ENCODE results near the gene BSND.
A peak's percentile ranks its signal among the peaks of the same experiment; 100 is the strongest.

The BSND gene

DNA sequence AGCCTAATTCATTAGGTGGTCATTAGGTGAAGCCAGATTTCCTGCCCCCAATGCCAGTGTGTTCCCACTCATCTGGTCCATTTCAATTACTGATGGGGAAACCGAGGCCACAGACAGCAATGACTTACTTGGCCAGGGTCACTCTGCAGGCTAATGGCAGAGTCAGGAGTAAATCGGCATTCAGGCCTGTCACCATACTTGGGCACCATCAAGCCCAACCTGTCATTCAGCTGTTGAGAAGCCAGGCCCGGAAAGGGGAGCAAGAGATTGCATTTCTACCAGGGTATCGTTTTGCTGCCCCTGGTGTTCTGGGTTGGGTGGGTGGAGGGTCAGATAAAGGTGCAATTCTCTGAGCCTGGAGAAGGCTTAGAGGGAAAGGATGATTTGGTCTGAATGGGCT, 26.3 kb upstream of the BSND start:
- ChIA-PET POLR2A (interaction anchor here (0.6 kb wide), 1 partner anchor 35 kb away, joined by 3 read pairs; no protein-coding TSS in a partner anchor), CTCF (interaction anchor here (0.6 to 4.8 kb wide), 14 partner anchors 10 to 60 kb away, joined by 3 to 33 read pairs (median 7); no protein-coding TSS in a partner anchor)
- TF ChIP-seq, protein P1, sequence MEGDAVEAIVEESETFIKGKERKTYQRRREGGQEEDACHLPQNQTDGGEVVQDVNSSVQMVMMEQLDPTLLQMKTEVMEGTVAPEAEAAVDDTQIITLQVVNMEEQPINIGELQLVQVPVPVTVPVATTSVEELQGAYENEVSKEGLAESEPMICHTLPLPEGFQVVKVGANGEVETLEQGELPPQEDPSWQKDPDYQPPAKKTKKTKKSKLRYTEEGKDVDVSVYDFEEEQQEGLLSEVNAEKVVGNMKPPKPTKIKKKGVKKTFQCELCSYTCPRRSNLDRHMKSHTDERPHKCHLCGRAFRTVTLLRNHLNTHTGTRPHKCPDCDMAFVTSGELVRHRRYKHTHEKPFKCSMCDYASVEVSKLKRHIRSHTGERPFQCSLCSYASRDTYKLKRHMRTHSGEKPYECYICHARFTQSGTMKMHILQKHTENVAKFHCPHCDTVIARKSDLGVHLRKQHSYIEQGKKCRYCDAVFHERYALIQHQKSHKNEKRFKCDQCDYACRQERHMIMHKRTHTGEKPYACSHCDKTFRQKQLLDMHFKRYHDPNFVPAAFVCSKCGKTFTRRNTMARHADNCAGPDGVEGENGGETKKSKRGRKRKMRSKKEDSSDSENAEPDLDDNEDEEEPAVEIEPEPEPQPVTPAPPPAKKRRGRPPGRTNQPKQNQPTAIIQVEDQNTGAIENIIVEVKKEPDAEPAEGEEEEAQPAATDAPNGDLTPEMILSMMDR (IDR thresholded peaks at IDR 0.05; ENCODE audit: insufficient read depth, low read length, missing control alignments) = no peak
- DNase-seq (ENCODE audit: low read depth, low spot score) = no peak
- no peak overlapping the region for H3K4me3 ChIP-seq (ENCODE audit: low read depth, low read length)

DNA sequence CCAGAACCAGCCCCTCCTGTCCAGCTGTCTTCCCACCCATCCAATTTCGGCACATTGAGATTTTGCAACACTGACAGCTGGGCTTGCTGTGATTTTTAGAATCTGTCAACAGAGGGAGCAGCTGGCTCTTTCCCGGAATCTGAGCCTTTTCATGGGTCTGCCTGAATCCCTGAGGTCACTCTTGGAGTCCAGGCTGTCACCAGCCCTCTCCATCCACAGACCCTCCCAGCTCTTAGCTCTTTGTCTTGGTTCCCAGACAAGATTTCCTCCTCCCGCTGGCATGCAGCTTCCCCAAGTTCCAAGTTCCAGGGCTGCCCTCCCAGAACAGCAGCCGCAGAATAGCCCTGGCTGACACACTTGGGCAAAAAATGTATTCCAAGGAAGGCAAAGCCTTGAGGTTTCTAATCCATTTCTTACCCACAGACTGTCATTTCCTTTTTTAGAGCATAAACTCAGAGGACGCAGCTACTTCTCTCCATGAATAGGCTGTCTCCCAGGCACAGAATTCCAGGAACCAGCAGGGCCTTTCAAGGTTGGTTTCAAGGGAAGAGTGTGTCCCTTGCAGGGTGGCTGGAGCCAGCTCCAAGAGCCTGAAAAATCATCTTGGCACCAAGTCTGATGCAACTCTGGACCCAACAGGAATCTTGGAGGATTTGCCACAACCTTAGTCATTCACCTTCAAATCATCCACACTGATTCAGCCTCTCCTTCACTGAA, 25.4 kb upstream of the BSND start:
- POLR2A ChIA-PET = interaction anchor here (0.6 kb wide), 1 partner anchor 34 kb away, joined by 3 read pairs; no protein-coding TSS in a partner anchor
- CTCF ChIA-PET = interaction anchor here (0.6 to 4.8 kb wide), 15 partner anchors 9 to 78 kb away, joined by 3 to 33 read pairs (median 7); no protein-coding TSS in a partner anchor
- TF ChIP-seq, protein P1 (IDR thresholded peaks at IDR 0.05; ENCODE audit: insufficient read depth, low read length, missing control alignments) = peak; percentile 53
- DNase-seq (ENCODE audit: low read depth, low spot score) = no peak
- no peak overlapping the region for H3K4me3 ChIP-seq (ENCODE audit: low read depth, low read length)

DNA sequence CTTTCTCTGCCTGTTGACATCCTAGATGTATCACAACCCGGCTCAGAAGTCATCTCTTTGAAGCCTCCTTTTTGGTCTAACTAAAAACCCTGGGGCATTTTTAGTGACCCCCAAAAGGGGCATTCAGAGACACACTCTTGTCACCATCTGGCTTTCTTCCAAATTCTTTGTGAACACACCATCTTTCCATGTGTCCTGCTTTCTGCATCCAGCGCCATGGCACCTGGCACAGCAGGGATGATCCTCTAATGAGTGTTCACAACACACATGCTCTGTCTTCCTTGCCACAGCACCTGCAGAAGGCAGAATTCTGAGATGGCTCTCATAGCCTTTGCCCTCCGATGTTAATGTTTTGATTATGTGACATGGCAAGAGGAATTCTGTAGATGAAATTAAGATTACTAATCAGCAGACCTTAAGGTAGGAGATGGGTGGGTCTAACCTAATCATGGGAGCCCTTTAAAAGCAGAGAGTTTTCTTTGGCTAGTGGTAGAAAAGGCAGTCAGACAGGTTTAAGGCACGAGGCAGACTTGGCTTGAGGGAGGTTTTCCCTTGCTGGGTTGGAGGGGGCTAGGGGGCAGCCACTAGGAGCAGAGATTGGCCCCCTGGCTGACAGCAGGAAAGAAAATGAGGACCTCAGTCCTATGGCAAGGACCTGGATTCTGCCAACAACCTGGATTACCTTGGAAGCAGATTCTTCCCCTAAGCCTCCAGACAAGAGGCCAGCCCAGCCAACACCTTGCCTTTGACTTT, 23.2 kb upstream of the BSND start:
- no peak overlapping the region for H3K4me3 ChIP-seq (ENCODE audit: low read depth, low read length)
- DNase-seq (ENCODE audit: low read depth, low spot score) = no peak
- CTCF ChIA-PET = interaction anchor here (0.8 to 4.8 kb wide), 4 partner anchors 21 to 31 kb away, joined by 3 to 37 read pairs (median 22); no protein-coding TSS in a partner anchor
- TF ChIP-seq, protein P1 (IDR thresholded peaks at IDR 0.05; ENCODE audit: insufficient read depth, low read length, missing control alignments) = no peak
- POLR2A ChIA-PET = no interaction called here

DNA sequence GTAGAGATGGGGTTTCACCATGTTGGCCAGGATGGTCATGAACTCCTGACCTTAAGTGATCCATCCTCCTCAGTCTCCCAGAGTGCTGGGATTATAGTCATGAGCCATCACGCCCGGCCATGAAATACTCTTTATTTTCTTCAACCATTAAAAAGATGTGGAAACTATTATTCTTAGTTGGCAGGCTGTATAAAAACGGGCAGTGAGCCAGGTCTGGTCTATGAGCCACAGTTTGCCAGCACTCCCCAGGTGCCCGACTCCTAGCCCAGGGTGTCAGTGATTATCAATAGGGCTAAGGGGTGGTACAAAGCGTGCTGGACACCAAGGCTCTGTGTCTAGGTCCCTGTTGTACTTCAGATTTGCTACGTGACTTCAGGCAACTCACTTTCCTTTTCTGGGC, 22.0 kb upstream of the BSND start:
- POLR2A ChIA-PET = no interaction called here
- CTCF ChIA-PET = interaction anchor here (2.2 to 4.2 kb wide), 5 partner anchors 10 to 31 kb away, joined by 7 to 37 read pairs (median 11); no protein-coding TSS in a partner anchor

DNA sequence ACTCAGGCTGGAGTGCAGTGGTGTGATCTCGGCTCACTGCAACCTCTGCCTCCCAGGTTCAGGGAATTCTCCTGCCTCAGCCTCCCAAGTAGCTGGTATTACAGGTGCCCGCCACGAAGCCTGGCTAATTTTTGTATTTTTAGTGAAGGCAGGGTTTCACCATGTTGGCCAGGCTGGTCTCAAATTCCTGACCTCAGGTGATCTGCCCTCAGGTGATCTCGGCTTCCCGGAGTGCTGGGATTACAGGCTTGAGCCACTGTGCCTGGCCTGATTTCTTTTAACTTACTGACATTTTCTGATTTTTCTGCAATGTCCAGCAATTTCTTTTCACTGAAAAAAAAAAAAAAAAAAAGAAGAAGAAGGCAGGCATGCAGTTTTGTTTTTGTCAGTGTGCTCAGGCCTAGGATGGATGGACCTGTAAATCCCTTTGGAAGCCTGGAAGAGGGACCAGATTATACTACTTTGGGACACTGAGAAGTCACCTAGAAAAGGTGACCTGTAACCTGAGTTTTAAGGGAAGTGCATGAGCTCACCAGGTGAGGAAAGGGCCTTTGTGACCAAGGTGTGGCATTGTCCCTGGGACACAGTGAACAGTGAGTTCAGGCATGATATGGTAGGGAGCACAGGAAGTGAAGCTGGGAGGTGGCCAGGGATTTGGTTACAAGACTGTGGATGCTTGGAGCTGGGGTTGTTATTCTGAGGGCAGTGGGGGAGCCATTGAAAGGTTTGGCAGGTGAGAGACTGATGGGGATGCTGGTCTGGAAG, 21.0 kb upstream of the BSND start:
- TF ChIP-seq, protein P1 (IDR thresholded peaks at IDR 0.05; ENCODE audit: insufficient read depth, low read length, missing control alignments) = no peak
- ChIA-PET CTCF (interaction anchor here (0.8 to 4.2 kb wide), 11 partner anchors 9 to 44 kb away, joined by 3 to 37 read pairs (median 7); partner anchors contain the start of gene BSND), POLR2A (no interaction called here)
- no peak overlapping the region for H3K4me3 ChIP-seq (ENCODE audit: low read depth, low read length)
- DNase-seq (ENCODE audit: low read depth, low spot score) = no peak

More for the DNA sequence above, 22.0 kb upstream of the BSND start:
- H3K4me3 ChIP-seq (ENCODE audit: low read depth, low read length) = no peak overlapping the region
- no peak for DNase-seq (ENCODE audit: low read depth, low spot score)
- TF ChIP-seq, protein P1 (IDR thresholded peaks at IDR 0.05; ENCODE audit: insufficient read depth, low read length, missing control alignments) = no peak

Data from AG04449 (cell line).